Spleen (tissue), 11 donors: ENCODE data around the gene RBM27. TPM values are rescaled to one million over a fixed set of nuclear protein-coding genes. Genes with fewer than 3 reads are reported as not detected.
"Not testable (repeated sequence)": the region's sequence is repeated elsewhere in the genome, so short reads cannot be mapped to it uniquely, and the experiment has no call there.

Experiments used
- DNase-seq: peaks from one replicate; pipeline ENCODE4 v3.0.0-alpha.2; 2020
- H3K27ac ChIP-seq, 8 donors: fragments of 200-600 bp; sonication (generic) in 7 of 8; 1 replicate in 4 of 8; 2 replicates in 4 of 8; pipeline versions ENCODE4 v1.5.0 to v1.8.0; 2016 to 2021; ENCODE audit warnings: inconsistent platforms in 4 of 8, mild to moderate bottlenecking in 4 of 8, moderate library complexity in 1 of 8
- H3K27me3 ChIP-seq, 7 donors: fragments of 200-600 bp; sonication (generic) in 6 of 7; replicated peaks in 1 of 7; 1 replicate in 4 of 7; 2 replicates in 3 of 7; pipeline versions ENCODE4 v1.5.0 to v1.8.0; 2016 to 2021; ENCODE audit warnings: inconsistent platforms in 3 of 7, mild to moderate bottlenecking in 1 of 7
- H3K36me3 ChIP-seq, 6 donors: fragments of 200-600 bp; sonication (generic) in 5 of 6; 1 replicate in 4 of 6; 2 replicates in 2 of 6; pipeline versions ENCODE4 v1.5.0 to v1.8.0; 2016 to 2021; ENCODE audit warnings: inconsistent platforms in 2 of 6
- H3K4me1 ChIP-seq, 6 donors: fragments of 200-600 bp; sonication (generic) in 5 of 6; 1 replicate in 3 of 6; 2 replicates in 3 of 6; pipeline versions ENCODE4 v1.5.0 to v1.8.0; 2016 to 2021; ENCODE audit warnings: inconsistent platforms in 3 of 6
- H3K4me3 ChIP-seq, 8 donors: fragments of 200-600 bp; sonication (generic) in 7 of 8; 1 replicate in 4 of 8; 2 replicates in 4 of 8; pipeline versions ENCODE4 v1.5.0 to v1.8.0; 2016 to 2021; ENCODE audit warnings: inconsistent platforms in 4 of 8, mild to moderate bottlenecking in 4 of 8, moderate library complexity in 2 of 8
- H3K9me3 ChIP-seq, 8 donors: fragments of 200-600 bp; sonication (generic) in 7 of 8; 1 replicate in 4 of 8; 2 replicates in 4 of 8; pipeline versions ENCODE4 v1.5.0 to v1.8.0; 2016 to 2021; ENCODE audit warnings: inconsistent platforms in 4 of 8
- POLR2A ChIP-seq, 3 donors: fragments of 450-650 bp; IDR thresholded peaks; one replicate each; pipeline ENCODE4 v1.5.1; 2017; ENCODE audit warnings: antibody characterized with exemption in 3 of 3, mild to moderate bottlenecking in 1 of 3
- POLR2AphosphoS5 ChIP-seq, 3 donors: sonication (generic); formaldehyde crosslinking; IDR thresholded peaks; one replicate each; pipeline ENCODE4 v1.5.1; 2017; ENCODE audit warnings: antibody characterized with exemption in 3 of 3
- WGBS, 5 donors: extraction: QIAGEN DNeasy Blood & Tissue Kit in 3 of 5; methylation state at CpG; one replicate each; pipeline versions ENCODE4 v1.1.5 to v1.1.7; 2013 to 2018; 5-methylcytosine and 5-hydroxymethylcytosine counted together
- intact Hi-C: fragments of 100-400 bp; cut with DNase I; formaldehyde crosslinking; loops from one replicate; pipeline ENCODE4 v1.15.0; 2023; ENCODE audit warnings: low total_unique reads
- polyA plus RNA-seq, 3 donors: library from polyadenylated mRNA; stranded (reverse); fragments of 200-250 nt; gene quantifications; one replicate each; pipeline ENCODE4 v1.2.1, GENCODE V29; 2013
- total RNA-seq, 7 donors: library from RNA; depleted of rRNA in 3 of 7; stranded (reverse); fragments of >200 nt in 3 of 7; fragmentation: NEBNext Ultra II Directional in 4 of 7; extraction: Animal tissue kit (Norgen Biotek cat#: 25700) in 4 of 7; gene quantifications; one replicate each; pipeline versions ENCODE4 v1.1.0 to v1.2.1, GENCODE V29; 2016 to 2021
- TF ChIP-seq, protein P1 (sequence below), 11 experiments: fragments of 200-600 bp in 7 of 11; fragments of 450-650 bp in 4 of 11; sonication (generic) in 4 of 11; IDR thresholded peaks in 8 of 11; conservative IDR thresholded peaks in 3 of 11; 1 replicate in 7 of 11; 2 replicates in 4 of 11; pipeline versions ENCODE4 v1.4.0 to v1.8.0; 2016 to 2021; ENCODE audit warnings: antibody characterized with exemption in 11 of 11, inconsistent platforms in 4 of 11, mild to moderate bottlenecking in 1 of 11
- donor health status: healthy with polysubstance abuse.
- donor health status: DM: no; HTN: no; CAD: no; lungs with moderate emphysema.
- donor health status: DM: no; HTN: no; CAD: no.
- donor health status: Bipolar disorder and iron deficiency.
- donor health status: healthy.
- donor health status: DM: no; HTN: no; CAD: no.
- donor health status: DM: yes; HTN: yes; CAD: no.

The RBM27 gene
- total and polyA plus RNA-seq, 10 donors, result 5.5 to 26.4 (median 17.9) TPM

DNA sequence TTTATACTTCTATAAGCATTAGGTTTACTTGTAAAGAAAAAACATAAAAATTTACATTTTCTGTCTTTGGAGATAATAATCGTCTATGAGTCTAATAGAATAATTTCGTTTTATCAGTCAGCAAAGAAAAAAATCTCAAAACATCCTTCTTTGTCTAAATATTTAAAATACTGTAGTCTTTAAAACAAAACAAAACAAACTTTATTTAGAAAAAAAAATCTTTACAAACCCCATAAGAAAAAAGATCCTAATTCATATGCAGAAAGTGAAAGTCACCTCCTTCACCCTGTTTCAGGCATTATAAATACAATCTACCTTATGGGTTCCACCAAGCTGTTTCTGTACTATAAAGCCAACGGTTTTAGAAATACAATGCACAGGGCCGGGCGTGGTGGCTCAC is 26.6 kb upstream of the RBM27 start:
- DNase-seq, result no peak
- Histone ChIP-seq H3K27me3 (no peaks in the 10 kb centered on the region), H3K4me3 (no peak overlapping the region), H3K36me3 (peaks cover 0 to 60% (median 33%) of the 10 kb centered on the region in 6 donors), H3K9me3 (no peaks in the 10 kb centered on the region), H3K4me1 (peaks cover 0 to 46% (median 25%) of the 10 kb centered on the region in 6 donors), H3K27ac (no peak overlapping the region)
- WGBS, 5 donors, result 88 to 94% (median 93%) methylated on average over 5 of the region's 5 CpGs
- no peak for TF ChIP-seq POLR2A (IDR thresholded peaks at IDR 0.05)
- TF ChIP-seq POLR2AphosphoS5 (IDR thresholded peaks at IDR 0.05), result no peak
- TF ChIP-seq, protein P1, sequence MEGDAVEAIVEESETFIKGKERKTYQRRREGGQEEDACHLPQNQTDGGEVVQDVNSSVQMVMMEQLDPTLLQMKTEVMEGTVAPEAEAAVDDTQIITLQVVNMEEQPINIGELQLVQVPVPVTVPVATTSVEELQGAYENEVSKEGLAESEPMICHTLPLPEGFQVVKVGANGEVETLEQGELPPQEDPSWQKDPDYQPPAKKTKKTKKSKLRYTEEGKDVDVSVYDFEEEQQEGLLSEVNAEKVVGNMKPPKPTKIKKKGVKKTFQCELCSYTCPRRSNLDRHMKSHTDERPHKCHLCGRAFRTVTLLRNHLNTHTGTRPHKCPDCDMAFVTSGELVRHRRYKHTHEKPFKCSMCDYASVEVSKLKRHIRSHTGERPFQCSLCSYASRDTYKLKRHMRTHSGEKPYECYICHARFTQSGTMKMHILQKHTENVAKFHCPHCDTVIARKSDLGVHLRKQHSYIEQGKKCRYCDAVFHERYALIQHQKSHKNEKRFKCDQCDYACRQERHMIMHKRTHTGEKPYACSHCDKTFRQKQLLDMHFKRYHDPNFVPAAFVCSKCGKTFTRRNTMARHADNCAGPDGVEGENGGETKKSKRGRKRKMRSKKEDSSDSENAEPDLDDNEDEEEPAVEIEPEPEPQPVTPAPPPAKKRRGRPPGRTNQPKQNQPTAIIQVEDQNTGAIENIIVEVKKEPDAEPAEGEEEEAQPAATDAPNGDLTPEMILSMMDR (IDR thresholded peaks at IDR 0.05 in 8 of 11, conservative IDR thresholded peaks at IDR 0.05 in 3 of 11), result no peak
- intact Hi-C loops, result no loop called here

DNA sequence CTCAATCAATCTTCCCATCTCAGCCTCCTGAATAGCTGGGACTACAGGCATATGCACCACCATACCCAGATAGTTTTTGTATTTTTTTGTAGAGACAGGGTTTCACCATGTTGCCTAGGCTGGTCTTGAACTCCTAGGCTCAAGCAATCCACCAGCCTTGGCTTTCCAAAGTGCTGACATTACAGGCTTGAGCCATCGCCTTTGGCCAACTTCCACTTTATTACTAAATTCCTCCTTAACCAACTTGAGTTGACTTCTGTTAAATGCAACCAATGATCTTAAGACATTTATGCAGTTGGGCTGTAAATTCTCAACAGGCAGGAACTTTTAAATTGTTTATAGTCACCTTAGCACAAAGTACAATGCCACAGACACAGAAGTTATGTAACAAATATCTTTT is 23.7 kb upstream of the RBM27 start:
- peaks cover 0 to 40% (median 26%) of the 10 kb centered on the region in 6 donors for H3K36me3 ChIP-seq
- no peak overlapping the region for H3K27ac ChIP-seq
- no peaks in the 10 kb centered on the region for H3K9me3 ChIP-seq
- H3K27me3 ChIP-seq, result no peaks in the 10 kb centered on the region
- no peak overlapping the region for H3K4me3 ChIP-seq
- H3K4me1 ChIP-seq, result peaks cover 0 to 45% (median 24%) of the 10 kb centered on the region in 6 donors
- intact Hi-C loops, result no loop called here
- 47 to 91% (median 79%) methylated on average over 1 of the region's 1 CpG for WGBS, 5 donors
- no peak for DNase-seq
- TF ChIP-seq, protein P1 (IDR thresholded peaks at IDR 0.05 in 8 of 11, conservative IDR thresholded peaks at IDR 0.05 in 3 of 11), result no peak
- TF ChIP-seq POLR2AphosphoS5 (IDR thresholded peaks at IDR 0.05) (no peak), POLR2A (IDR thresholded peaks at IDR 0.05) (no peak)

DNA sequence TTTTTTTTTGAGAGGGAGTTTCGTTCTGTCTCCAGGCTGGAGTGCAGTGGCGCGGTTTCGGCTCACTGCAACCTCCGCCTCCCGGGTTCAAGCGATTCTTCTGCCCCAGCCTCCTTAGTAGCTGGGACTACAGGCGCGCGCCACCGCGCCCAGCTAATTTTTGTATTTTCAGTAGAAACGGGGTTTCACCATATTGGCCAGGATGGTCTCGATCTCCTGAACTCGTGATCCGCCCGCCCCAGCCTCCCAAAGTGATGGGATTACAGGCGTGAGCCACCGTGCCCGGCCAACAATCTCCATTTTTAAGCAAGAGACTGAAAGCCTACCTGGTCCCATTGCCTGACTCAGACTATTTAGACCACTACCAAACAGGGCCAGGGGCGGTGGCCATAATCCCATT is 20.0 kb upstream of the RBM27 start:
- peaks cover 0 to 45% (median 24%) of the 10 kb centered on the region in 6 donors for H3K4me1 ChIP-seq
- not testable (repeated sequence) for H3K9me3 ChIP-seq, H3K27me3 ChIP-seq, H3K36me3 ChIP-seq
- intact Hi-C loops, result loop anchor here (2.0 kb wide), 1 partner anchor 263 kb away; the partner anchor contains the start of gene TCERG1
- peak; percentile 82 for DNase-seq
- 87 to 96% (median 94%) methylated on average over 21 of the region's 21 CpGs for WGBS, 5 donors
- peak overlapping the region in 4 of 8 donors; percentile 82 to 88 (median 84) for H3K27ac ChIP-seq
- H3K4me3 ChIP-seq, result peak overlapping the region in 7 of 8 donors; percentile 62 to 90 (median 80)

DNA sequence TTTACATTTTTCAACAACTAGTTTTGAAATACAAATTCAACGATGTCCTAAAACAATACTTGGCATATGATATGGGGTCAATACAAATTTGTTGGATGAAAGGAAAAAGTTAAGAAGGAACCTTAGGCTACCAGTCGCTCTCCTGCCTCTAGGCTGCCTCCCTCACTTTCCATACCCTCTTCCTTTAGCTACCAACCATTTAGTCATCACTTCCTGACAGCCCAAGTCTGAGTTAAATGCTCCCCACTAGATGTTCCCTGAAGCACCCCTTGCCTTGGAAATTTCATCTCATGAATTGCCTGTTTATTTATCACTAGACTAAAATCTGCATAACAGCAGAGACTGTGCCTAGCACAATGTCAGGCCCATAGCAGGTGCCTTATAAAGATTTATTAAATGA is 18.2 kb upstream of the RBM27 start:
- Histone ChIP-seq H3K4me1 (peaks cover 0 to 28% (median 19%) of the 10 kb centered on the region in 6 donors), H3K9me3 (no peaks in the 10 kb centered on the region), H3K36me3 (no peaks in the 10 kb centered on the region), H3K27ac (no peak overlapping the region), H3K27me3 (no peaks in the 10 kb centered on the region), H3K4me3 (no peak overlapping the region)
- intact Hi-C loops, result no loop called here
- DNase-seq, result no peak
- 62 to 82% (median 66%) methylated on average over 2 of the region's 2 CpGs for WGBS, 5 donors
- no peak for TF ChIP-seq POLR2AphosphoS5 (IDR thresholded peaks at IDR 0.05)
- TF ChIP-seq POLR2A (IDR thresholded peaks at IDR 0.05), result no peak
- TF ChIP-seq, protein P1 (IDR thresholded peaks at IDR 0.05 in 8 of 11, conservative IDR thresholded peaks at IDR 0.05 in 3 of 11), result no peak

DNA sequence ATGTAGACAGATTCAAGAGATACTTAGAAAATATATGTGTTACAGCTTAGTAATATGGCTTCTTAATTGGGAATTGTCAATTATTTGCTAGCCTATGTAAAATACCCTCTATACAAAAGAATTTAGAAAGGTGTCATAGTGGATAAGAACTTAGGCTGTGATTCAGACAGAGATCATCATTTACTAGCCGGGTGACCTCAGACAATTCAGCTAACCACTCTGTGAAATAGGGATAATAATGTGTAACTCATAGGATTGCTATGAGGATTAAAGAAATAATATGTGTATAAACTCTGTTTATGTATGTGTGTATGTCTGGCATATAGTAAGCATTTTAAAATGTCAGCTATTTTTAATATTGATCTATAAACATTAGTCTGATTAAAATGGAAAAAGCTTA is 15.0 kb upstream of the RBM27 start:
- no peaks in the 10 kb centered on the region for H3K9me3 ChIP-seq
- DNase-seq, result no peak
- no peak overlapping the region for H3K4me3 ChIP-seq
- no peak overlapping the region for H3K27ac ChIP-seq
- TF ChIP-seq, protein P1 (IDR thresholded peaks at IDR 0.05 in 8 of 11, conservative IDR thresholded peaks at IDR 0.05 in 3 of 11), result no peak
- no peak for TF ChIP-seq POLR2A (IDR thresholded peaks at IDR 0.05)
- WGBS, 5 donors, result 73 to 93% (median 90%) methylated on average over 1 of the region's 1 CpG
- peaks cover 0 to 4% (median 1%) of the 10 kb centered on the region in 6 donors for H3K4me1 ChIP-seq
- H3K36me3 ChIP-seq, result no peaks in the 10 kb centered on the region
- H3K27me3 ChIP-seq, result peaks cover 0 to 7% (median 0%) of the 10 kb centered on the region in 7 donors
- intact Hi-C loops, result no loop called here
